Suprapubic skin (tissue), 4 donors: Measurements from ENCODE around the gene TOPORS. TPM values are rescaled to one million over a fixed set of nuclear protein-coding genes. Genes with fewer than 3 reads are reported as not detected.
"Not testable (repeated sequence)": the region's sequence is repeated elsewhere in the genome, so short reads cannot be mapped to it uniquely, and the experiment has no call there.

Experiments used
- DNase-seq, 2 donors: peaks; one replicate each; pipeline ENCODE4 v3.0.0-alpha.2; 2019; ENCODE audit warnings: low spot score in 2 of 2
- H3K27ac ChIP-seq: fragments of 200-600 bp; sonication (generic); one replicate; pipeline ENCODE4 v1.5.1; 2019
- H3K27me3 ChIP-seq: fragments of 200-600 bp; sonication (generic); one replicate; pipeline ENCODE4 v1.5.1; 2019
- H3K36me3 ChIP-seq: fragments of 200-600 bp; sonication (generic); one replicate; pipeline ENCODE4 v1.5.1; 2019
- H3K4me1 ChIP-seq: fragments of 200-600 bp; sonication (generic); one replicate; pipeline ENCODE4 v1.5.1; 2019
- H3K4me3 ChIP-seq: fragments of 200-600 bp; sonication (generic); one replicate; pipeline ENCODE4 v1.5.1; 2019; ENCODE audit warnings: mild to moderate bottlenecking
- H3K9me3 ChIP-seq: fragments of 200-600 bp; sonication (generic); one replicate; pipeline ENCODE4 v1.5.1; 2019
- EP300 ChIP-seq: sonication (generic); formaldehyde crosslinking; IDR thresholded peaks from one replicate; pipeline ENCODE4 v1.6.1; 2017; ENCODE audit warnings: antibody characterized with exemption
- POLR2A ChIP-seq, 2 donors: fragments of 450-650 bp; IDR thresholded peaks; one replicate each; pipeline ENCODE4 v1.6.1; 2017; ENCODE audit warnings: antibody characterized with exemption in 2 of 2, mild to moderate bottlenecking in 2 of 2, moderate library complexity in 2 of 2
- POLR2AphosphoS5 ChIP-seq, 3 donors: sonication (generic); formaldehyde crosslinking; IDR thresholded peaks; one replicate each; pipeline ENCODE4 v1.6.1; 2017; ENCODE audit warnings: antibody characterized with exemption in 3 of 3
- WGBS: methylation state at CpG from one replicate; pipeline ENCODE4 v1.1.5; 2018; 5-methylcytosine and 5-hydroxymethylcytosine counted together
- total RNA-seq, 4 donors: library from RNA; depleted of rRNA; stranded (reverse); fragments of >200 nt; gene quantifications; one replicate each; pipeline ENCODE4 v1.1.0, GENCODE V29; 2016
- TF ChIP-seq, protein P1 (sequence below), 2 donors: fragments of 200-600 bp in 1 of 2; fragments of 450-650 bp in 1 of 2; sonication (generic) in 1 of 2; IDR thresholded peaks; one replicate each; pipeline ENCODE4 v1.5.1; 2016 to 2019; ENCODE audit warnings: antibody characterized with exemption in 2 of 2, mild to moderate bottlenecking in 1 of 2, moderate library complexity in 1 of 2

The TOPORS gene
- total RNA-seq, result 10 to 100 TPM; 19.2 to 29.0 (median 23.6) TPM

DNA sequence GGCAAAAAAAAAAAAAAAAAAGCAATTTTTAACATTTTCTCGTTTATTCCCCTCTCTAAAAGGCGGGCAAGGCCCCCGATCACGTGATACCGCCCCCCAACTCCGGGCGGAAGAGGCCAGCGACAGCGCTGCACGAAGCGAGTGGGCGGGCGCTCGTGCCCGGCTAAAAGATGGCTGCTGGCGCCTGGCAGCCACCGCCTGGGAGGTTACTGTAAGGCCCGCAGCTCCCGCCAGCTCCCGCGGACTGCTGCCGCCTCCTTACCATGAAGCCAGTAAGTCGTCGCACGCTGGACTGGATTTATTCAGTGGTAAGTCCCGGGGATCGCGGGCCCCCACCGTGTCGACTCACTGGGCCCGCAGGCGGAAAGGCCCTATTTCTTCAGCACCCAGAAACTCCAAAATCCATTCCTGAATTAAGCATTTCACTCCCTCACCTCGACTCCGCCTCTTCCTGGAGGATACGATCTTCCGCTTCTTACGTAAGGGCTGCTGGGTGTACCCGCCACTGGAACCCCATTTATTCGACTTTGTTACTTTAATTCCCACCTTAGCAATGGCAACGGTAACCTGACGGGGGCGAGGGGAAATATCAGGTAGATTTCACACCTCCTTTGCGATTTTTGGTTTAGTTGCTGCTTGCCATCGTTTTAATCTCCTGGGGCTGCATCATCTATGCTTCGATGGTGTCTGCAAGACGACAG, at the start of gene TOPORS, which contains the start of gene SMIM27:
Gene TOPORS, minus strand, starts transcription at position 415 of the 701 bp plus-strand sequence. Its CDS starts 150 bp downstream, at position 265.
Gene SMIM27, plus strand, starts transcription at position 156 of the 701 bp plus-strand sequence. Its CDS starts 108 bp downstream, at position 264.
- under 1% methylated on average over 46 of the region's 46 CpGs for WGBS
- Histone ChIP-seq H3K9me3 (no peaks in the 10 kb centered on the region), H3K27me3 (no peaks in the 10 kb centered on the region), H3K27ac (peak within 1 kb of the TSS; percentile 93), H3K4me1 (peaks cover 26% of the 10 kb centered on the region), H3K36me3 (no peaks in the 10 kb centered on the region), H3K4me3 (peak within 1 kb of the TSS; percentile 74)
- no peak for TF ChIP-seq EP300
- TF ChIP-seq POLR2AphosphoS5 (IDR thresholded peaks at IDR 0.05), result peak in 2 of 3 donors; percentile 37 to 59
- TF ChIP-seq, protein P1, sequence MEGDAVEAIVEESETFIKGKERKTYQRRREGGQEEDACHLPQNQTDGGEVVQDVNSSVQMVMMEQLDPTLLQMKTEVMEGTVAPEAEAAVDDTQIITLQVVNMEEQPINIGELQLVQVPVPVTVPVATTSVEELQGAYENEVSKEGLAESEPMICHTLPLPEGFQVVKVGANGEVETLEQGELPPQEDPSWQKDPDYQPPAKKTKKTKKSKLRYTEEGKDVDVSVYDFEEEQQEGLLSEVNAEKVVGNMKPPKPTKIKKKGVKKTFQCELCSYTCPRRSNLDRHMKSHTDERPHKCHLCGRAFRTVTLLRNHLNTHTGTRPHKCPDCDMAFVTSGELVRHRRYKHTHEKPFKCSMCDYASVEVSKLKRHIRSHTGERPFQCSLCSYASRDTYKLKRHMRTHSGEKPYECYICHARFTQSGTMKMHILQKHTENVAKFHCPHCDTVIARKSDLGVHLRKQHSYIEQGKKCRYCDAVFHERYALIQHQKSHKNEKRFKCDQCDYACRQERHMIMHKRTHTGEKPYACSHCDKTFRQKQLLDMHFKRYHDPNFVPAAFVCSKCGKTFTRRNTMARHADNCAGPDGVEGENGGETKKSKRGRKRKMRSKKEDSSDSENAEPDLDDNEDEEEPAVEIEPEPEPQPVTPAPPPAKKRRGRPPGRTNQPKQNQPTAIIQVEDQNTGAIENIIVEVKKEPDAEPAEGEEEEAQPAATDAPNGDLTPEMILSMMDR (IDR thresholded peaks at IDR 0.05), result no peak
- TF ChIP-seq POLR2A (IDR thresholded peaks at IDR 0.05), result peak in 1 of 2 donors; percentile 66
- DNase-seq, result peak; percentile 93 to 94

DNA sequence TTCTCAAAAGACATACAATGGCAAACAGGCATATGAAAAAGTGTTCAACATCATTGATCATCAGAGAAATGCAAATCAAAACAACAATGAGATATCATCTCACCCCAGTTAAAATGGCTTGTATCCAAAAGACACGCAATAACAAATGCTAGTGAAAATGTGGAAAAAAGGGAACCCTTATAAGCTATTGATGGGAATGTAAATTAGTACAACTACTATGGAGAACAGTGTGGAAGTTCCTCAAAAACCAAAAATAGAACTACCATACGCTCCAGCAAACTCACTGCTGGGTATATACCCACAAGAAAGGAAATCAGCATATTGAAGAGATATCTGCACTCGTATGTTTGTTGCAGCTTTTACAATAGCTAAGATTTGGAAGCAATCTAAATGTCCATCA, 46.6 kb upstream of the TOPORS start:
- not testable (repeated sequence) for H3K4me1 ChIP-seq, H3K27me3 ChIP-seq, H3K36me3 ChIP-seq, H3K4me3 ChIP-seq, H3K27ac ChIP-seq, H3K9me3 ChIP-seq, DNase-seq
- WGBS, result 57% methylated on average over 3 of the region's 3 CpGs

DNA sequence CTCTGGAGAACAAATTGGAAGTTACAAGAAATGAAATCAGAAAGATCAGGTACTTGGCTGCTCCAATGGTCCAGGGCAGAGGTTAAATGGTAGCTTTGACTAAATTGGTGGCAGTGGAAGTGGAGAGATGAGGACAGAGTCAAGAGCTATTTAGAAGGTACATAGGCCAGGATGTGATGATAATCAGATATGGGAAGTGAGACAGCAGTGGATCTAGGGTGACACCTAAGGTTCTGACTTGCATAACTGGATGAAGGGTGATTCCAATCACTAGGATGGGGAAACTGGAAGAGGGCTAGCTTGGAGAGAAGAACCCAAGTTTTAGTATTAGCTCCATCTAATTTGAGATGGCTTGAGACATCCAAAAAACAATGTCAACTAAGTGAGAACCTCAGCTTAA, 44.5 kb upstream of the TOPORS start:
- TF ChIP-seq POLR2AphosphoS5 (IDR thresholded peaks at IDR 0.05) (no peak), POLR2A (IDR thresholded peaks at IDR 0.05) (no peak), EP300 (no peak)
- TF ChIP-seq, protein P1 (IDR thresholded peaks at IDR 0.05), result no peak

DNA sequence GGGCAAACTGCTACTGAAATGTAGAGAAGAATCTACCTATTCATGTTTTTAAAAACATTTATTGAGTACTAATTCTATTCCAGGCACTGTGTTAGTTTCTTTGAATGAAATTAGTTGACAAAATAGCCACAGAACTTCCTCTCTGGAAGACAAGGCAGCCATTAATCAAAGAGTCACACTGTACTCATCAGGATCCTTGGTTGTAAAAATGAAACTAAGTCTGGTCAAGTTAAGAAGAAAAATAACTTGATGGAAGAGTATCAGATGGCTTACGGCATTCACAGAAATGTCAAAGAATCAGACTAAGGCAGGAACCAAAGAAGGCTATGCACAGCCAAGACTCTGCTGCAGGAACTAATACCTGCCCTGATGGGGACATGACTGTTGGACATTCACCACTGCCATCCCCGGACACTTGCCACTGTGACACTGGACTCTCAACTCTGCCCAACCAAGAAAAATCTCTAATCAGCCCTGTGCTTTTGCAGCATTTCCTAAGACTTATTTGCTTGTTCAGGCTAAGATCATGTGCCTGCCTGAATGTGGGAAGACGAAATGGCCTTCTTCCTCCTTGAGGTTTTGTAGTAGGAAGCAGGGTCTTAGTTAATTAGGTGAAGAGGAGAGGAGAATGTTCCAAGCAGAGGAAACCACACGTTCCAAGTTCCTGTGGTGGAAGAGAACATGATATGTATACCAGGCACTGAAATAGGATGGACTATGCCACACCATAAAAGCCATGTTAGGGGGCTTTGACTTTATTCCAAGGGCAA, 43.9 kb upstream of the TOPORS start:
- no peak overlapping the region for H3K27ac ChIP-seq
- no peak for DNase-seq
- H3K4me1 ChIP-seq, result no peaks in the 10 kb centered on the region
- H3K4me3 ChIP-seq, result no peak overlapping the region
- TF ChIP-seq POLR2AphosphoS5 (IDR thresholded peaks at IDR 0.05) (no peak), POLR2A (IDR thresholded peaks at IDR 0.05) (no peak), EP300 (no peak)
- TF ChIP-seq, protein P1 (IDR thresholded peaks at IDR 0.05), result no peak
- H3K27me3 ChIP-seq, result no peaks in the 10 kb centered on the region
- 70% methylated on average over 4 of the region's 4 CpGs for WGBS
- H3K36me3 ChIP-seq, result no peaks in the 10 kb centered on the region
- no peaks in the 10 kb centered on the region for H3K9me3 ChIP-seq

More for the DNA sequence above, 44.5 kb upstream of the TOPORS start:
- no peaks in the 10 kb centered on the region for H3K27me3 ChIP-seq
- no peak overlapping the region for H3K27ac ChIP-seq
- DNase-seq, result no peak
- H3K9me3 ChIP-seq, result no peaks in the 10 kb centered on the region
- H3K36me3 ChIP-seq, result no peaks in the 10 kb centered on the region
- H3K4me3 ChIP-seq, result no peak overlapping the region
- H3K4me1 ChIP-seq, result no peaks in the 10 kb centered on the region

DNA sequence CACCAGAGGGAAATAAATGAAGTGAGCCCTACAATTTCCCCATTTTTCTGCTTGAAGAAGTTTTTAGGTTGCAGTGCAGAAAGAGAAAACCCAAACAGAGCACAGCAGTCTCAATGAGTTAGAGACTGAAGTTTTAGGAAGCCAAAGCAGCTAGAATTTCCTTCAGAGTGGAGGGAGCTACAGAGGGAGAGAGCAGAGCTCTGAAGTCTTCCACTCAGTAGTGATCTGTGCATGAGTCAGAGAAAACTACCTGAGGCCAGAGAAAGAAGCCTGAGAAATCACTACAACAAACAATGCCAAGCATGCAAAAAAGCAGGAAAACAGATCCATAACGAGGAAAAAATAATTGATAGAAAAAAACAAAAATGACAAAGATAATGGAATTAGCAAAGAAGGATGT, 38.5 kb upstream of the TOPORS start:
- Histone ChIP-seq H3K4me1 (no peaks in the 10 kb centered on the region), H3K27me3 (peaks cover under 1% of the 10 kb centered on the region), H3K36me3 (no peaks in the 10 kb centered on the region), H3K4me3 (no peak overlapping the region), H3K27ac (no peak overlapping the region), H3K9me3 (no peaks in the 10 kb centered on the region)
- 52% methylated on average over 1 of the region's 1 CpG for WGBS
- TF ChIP-seq EP300 (no peak), POLR2A (IDR thresholded peaks at IDR 0.05) (no peak), POLR2AphosphoS5 (IDR thresholded peaks at IDR 0.05) (no peak)
- TF ChIP-seq, protein P1 (IDR thresholded peaks at IDR 0.05), result no peak
- no peak for DNase-seq
